Thoracic aorta (tissue), 2 donors: ENCODE data around the gene PKD1. TPM values are rescaled to one million over a fixed set of nuclear protein-coding genes. Genes with fewer than 3 reads are reported as not detected.

Experiments
- ATAC-seq: fragments of 150-250 bp; one replicate; pipeline ENCODE4 v1.8.0; 2017; ENCODE audit warnings: low read depth; ENCODE audit not compliant: insufficient number of reproducible peaks, low FRiP score
- DNase-seq: peaks from one replicate; pipeline ENCODE4 v3.0.0-alpha.2; 2020; ENCODE audit warnings: low spot score
- H3K27ac ChIP-seq, 2 donors: fragments of 200-600 bp; sonication (generic); 1 replicate in 1 of 2; 2 replicates in 1 of 2; pipeline ENCODE4 v1.5.1; 2016; ENCODE audit warnings: mild to moderate bottlenecking in 2 of 2, moderate library complexity in 2 of 2
- H3K27me3 ChIP-seq: fragments of 200-600 bp; sonication (generic); replicated peaks from 2 replicates; pipeline ENCODE4 v1.6.0; 2016; ENCODE audit warnings: mild to moderate bottlenecking; ENCODE audit not compliant: insufficient read depth
- H3K36me3 ChIP-seq: fragments of 200-600 bp; sonication (generic); one replicate; pipeline ENCODE4 v1.5.1; 2016
- H3K4me1 ChIP-seq, 2 donors: fragments of 200-600 bp; sonication (generic); 1 replicate in 1 of 2; 2 replicates in 1 of 2; pipeline versions ENCODE4 v1.5.1 to v1.6.0; 2016; ENCODE audit warnings: low read depth in 2 of 2, mild to moderate bottlenecking in 1 of 2; ENCODE audit not compliant: control insufficient read depth in 1 of 2
- H3K4me3 ChIP-seq: fragments of 200-600 bp; sonication (generic); 2 replicates; pipeline ENCODE4 v1.5.1; 2016; ENCODE audit warnings: mild to moderate bottlenecking
- H3K9me3 ChIP-seq: fragments of 200-600 bp; sonication (generic); 2 replicates; pipeline ENCODE4 v1.5.1; 2016
- total RNA-seq, 2 donors: library from RNA; depleted of rRNA; stranded (reverse); fragments of >200 nt; gene quantifications; one replicate each; pipeline versions ENCODE4 v1.1.0 to v1.2.3, GENCODE V29; 2016
- TF ChIP-seq, protein P1 (sequence below): fragments of 200-600 bp; sonication (generic); IDR thresholded peaks from one replicate; pipeline ENCODE4 v1.5.1; 2019; ENCODE audit warnings: antibody characterized with exemption

The PKD1 gene
- total RNA-seq, 2 donors from 2014 or later = 838 to 1,071 TPM

- TF ChIP-seq, protein P1, sequence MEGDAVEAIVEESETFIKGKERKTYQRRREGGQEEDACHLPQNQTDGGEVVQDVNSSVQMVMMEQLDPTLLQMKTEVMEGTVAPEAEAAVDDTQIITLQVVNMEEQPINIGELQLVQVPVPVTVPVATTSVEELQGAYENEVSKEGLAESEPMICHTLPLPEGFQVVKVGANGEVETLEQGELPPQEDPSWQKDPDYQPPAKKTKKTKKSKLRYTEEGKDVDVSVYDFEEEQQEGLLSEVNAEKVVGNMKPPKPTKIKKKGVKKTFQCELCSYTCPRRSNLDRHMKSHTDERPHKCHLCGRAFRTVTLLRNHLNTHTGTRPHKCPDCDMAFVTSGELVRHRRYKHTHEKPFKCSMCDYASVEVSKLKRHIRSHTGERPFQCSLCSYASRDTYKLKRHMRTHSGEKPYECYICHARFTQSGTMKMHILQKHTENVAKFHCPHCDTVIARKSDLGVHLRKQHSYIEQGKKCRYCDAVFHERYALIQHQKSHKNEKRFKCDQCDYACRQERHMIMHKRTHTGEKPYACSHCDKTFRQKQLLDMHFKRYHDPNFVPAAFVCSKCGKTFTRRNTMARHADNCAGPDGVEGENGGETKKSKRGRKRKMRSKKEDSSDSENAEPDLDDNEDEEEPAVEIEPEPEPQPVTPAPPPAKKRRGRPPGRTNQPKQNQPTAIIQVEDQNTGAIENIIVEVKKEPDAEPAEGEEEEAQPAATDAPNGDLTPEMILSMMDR = no peak
- Histone ChIP-seq H3K27me3 (no peaks in the 10 kb centered on the region), H3K27ac (no peak overlapping the region), H3K4me1 (no peaks in the 10 kb centered on the region), H3K36me3 (peaks cover 71% of the 10 kb centered on the region), H3K4me3 (no peak overlapping the region), H3K9me3 (no peaks in the 10 kb centered on the region)
- DNase-seq = no peak
- no peak for ATAC-seq
Observed at GRCh38 chr16:2090481-2090776, 45.3 kb downstream of the PKD1 start.

DNA sequence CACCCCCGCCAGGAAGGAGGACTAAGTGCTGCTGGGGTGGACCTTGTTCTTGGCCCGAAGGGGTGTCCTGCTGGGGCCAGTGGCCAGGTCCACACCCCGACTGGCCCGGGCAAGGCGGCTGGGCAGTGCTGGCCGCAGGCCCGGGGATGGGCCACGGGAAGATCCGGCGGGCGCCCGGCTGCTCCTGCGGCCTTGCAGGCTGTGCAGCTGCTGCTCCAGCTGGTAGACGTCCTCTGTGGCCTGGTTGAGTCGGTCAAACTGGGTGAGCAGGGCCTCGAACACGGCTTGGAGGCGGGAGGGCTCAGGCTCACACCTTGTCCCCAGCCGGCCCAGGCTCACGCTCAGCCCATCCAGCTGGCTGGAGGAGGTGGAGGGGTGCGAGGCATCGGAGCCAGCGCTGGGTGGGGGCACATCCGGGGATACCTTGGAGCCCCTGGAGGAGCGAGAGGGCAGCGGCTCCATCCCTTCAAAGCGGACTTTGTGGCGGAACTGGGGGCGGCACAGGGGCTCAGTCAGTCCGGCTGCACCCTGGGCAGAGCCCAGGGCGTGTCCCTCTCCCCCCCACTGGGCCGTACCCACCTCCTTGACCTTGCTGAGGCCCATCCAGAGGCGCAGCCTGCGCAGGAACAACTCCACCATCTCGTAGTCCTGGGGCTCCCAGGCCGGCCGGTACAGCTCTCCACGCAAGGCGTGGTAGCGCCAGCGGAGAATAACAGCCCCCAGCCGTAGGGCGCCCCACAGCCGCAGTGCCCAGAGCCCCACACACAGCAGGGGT is 45.8 kb downstream of the PKD1 start:
- no peaks in the 10 kb centered on the region for H3K27me3 ChIP-seq
- TF ChIP-seq, protein P1 = no peak
- ATAC-seq (no peak), DNase-seq (no peak)
- no peak overlapping the region for H3K27ac ChIP-seq
- H3K36me3 ChIP-seq = peaks cover 65% of the 10 kb centered on the region
- H3K9me3 ChIP-seq = no peaks in the 10 kb centered on the region
- no peak overlapping the region for H3K4me3 ChIP-seq
- H3K4me1 ChIP-seq = no peaks in the 10 kb centered on the region

GRCh38 chr16:2088759-2089358 is 46.8 kb downstream of the PKD1 start:
- no peaks in the 10 kb centered on the region for H3K27me3 ChIP-seq
- H3K4me1 ChIP-seq = no peaks in the 10 kb centered on the region
- TF ChIP-seq, protein P1 = no peak
- peaks cover 55% of the 10 kb centered on the region for H3K36me3 ChIP-seq
- no peaks in the 10 kb centered on the region for H3K9me3 ChIP-seq
- H3K4me3 ChIP-seq = no peak overlapping the region
- no peak overlapping the region for H3K27ac ChIP-seq
- DNase-seq = no peak
- ATAC-seq = no peak

DNA sequence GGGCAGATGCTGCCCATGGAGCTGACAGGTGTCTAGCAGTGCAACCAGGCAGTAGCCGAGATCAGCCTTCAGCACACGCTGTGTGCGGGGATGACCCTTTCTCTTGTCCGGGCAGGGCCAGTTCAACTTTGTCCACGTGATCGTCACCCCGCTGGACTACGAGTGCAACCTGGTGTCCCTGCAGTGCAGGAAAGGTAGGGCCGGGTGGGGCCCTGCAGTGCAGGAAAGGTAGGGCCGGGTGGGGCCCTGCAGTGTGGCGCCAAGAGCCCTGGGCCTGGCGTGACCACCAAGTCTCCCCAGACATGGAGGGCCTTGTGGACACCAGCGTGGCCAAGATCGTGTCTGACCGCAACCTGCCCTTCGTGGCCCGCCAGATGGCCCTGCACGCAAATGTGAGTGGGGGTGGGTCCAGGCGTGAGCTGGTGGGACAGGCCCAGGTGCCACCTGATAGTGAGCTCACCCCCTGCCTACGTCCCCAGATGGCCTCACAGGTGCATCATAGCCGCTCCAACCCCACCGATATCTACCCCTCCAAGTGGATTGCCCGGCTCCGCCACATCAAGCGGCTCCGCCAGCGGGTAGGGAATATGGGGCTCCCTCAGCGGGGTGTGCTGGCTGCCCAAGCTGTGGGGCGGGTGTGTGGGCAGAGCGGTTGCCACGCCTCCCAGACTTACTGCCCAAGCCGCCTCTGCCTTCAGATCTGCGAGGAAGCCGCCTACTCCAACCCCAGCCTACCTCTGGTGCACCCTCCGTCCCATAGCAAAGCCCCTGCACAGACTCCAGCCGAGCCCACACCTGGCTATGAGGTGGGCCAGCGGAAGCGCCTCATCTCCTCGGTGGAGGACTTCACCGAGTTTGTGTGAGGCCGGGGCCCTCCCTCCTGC is 47.7 kb downstream of the PKD1 start:
- Histone ChIP-seq H3K4me1 (no peaks in the 10 kb centered on the region), H3K36me3 (peaks cover 46% of the 10 kb centered on the region), H3K9me3 (no peaks in the 10 kb centered on the region), H3K27ac (no peak overlapping the region), H3K27me3 (no peaks in the 10 kb centered on the region), H3K4me3 (no peak overlapping the region)
- TF ChIP-seq, protein P1 = no peak
- DNase-seq = no peak
- no peak for ATAC-seq
